Psoas muscle (tissue), 8 donors: ENCODE results near the gene SEC24D. TPM values are rescaled to one million over a fixed set of nuclear protein-coding genes. Genes with fewer than 3 reads are reported as not detected.
A peak's percentile ranks its signal among the peaks of the same experiment; 100 is the strongest.

Experiments used
- ATAC-seq, 4 donors: fragments of 200-7000 bp; cut with Tn5 transposase; one replicate each; pipeline ENCODE4 v1.9.1; 2020; ENCODE audit warnings: moderate library complexity in 3 of 4, mild to moderate bottlenecking in 2 of 4
- DNase-seq, 2 donors: peaks; one replicate each; pipeline ENCODE4 v3.0.0-alpha.2; 2020
- H3K27ac ChIP-seq: fragments of 200-600 bp; one replicate; pipeline ENCODE4 v1.8.0; 2022
- H3K27me3 ChIP-seq, 3 donors: fragments of 200-600 bp in 1 of 3; one replicate each; pipeline versions ENCODE4 v1.6.1 to v1.8.0; 2013 to 2022; ENCODE audit warnings: low read length in 2 of 3, mild to moderate bottlenecking in 2 of 3, moderate library complexity in 1 of 3; ENCODE audit not compliant: insufficient read depth in 3 of 3
- H3K36me3 ChIP-seq, 2 donors: fragments of 200-600 bp in 1 of 2; one replicate each; pipeline versions ENCODE4 v1.6.1 to v1.8.0; 2013 to 2022; ENCODE audit warnings: low read depth in 1 of 2, mild to moderate bottlenecking in 1 of 2, moderate library complexity in 1 of 2; ENCODE audit not compliant: insufficient read depth in 1 of 2
- H3K4me1 ChIP-seq: fragments of 200-600 bp; one replicate; pipeline ENCODE4 v1.8.0; 2022
- H3K4me3 ChIP-seq: fragments of 200-600 bp; one replicate; pipeline ENCODE4 v1.8.0; 2022; ENCODE audit warnings: mild to moderate bottlenecking
- H3K9me3 ChIP-seq: fragments of 200-600 bp; one replicate; pipeline ENCODE4 v1.8.0; 2022
- CTCF ChIP-seq: fragments of 200-600 bp; IDR thresholded peaks from one replicate; pipeline ENCODE4 v1.8.0; 2022; ENCODE audit warnings: antibody characterized with exemption
- WGBS, 3 donors: extraction: QIAGEN DNeasy Blood & Tissue Kit; methylation state at CpG; one replicate each; pipeline versions ENCODE4 v1.1.6 to v1.1.7; 2013; 5-methylcytosine and 5-hydroxymethylcytosine counted together
- intact Hi-C, 2 donors: fragments of 100-400 bp; cut with DNase I; formaldehyde crosslinking; loops; one replicate each; pipeline versions ENCODE4 v1.11.0 to v1.14.2; 2022
- polyA plus RNA-seq, 3 donors: library from polyadenylated mRNA; stranded (reverse); fragments of 200-250 nt; gene quantifications; one replicate each; pipeline ENCODE4 v1.2.3, GENCODE V29; 2013
- total RNA-seq, 4 donors: library from RNA; stranded (reverse); fragmentation: NEBNext Ultra II Directional in 2 of 4; extraction: Animal tissue kit (Norgen Biotek cat#: 25700) in 2 of 4; gene quantifications; one replicate each; pipeline versions ENCODE4 v1.2.1 to v1.2.4, GENCODE V29; 2021 to 2023
- donor health status: healthy with polysubstance abuse.
- donor health status: DM: no; HTN: no; CAD: no; lungs with moderate emphysema.
- donor health status: Bipolar disorder and iron deficiency.
- donor health status: healthy.
- donor health status: DM: yes; HTN: yes; CAD: no.
- donor health status: DM: no; HTN: no; CAD: no.
- donor health status: DM: no; HTN: no; CAD: no.
- donor health status: DM: yes; HTN: yes; CAD: no.

SEC24D gene
- total and polyA plus RNA-seq, 7 donors: 2.4 to 13.7 (median 5.9) TPM

- no peak for TF ChIP-seq CTCF
- WGBS, 3 donors: 69 to 87% (median 84%) methylated on average over 3 of the region's 3 CpGs
- DNase-seq: no peak
- Histone ChIP-seq H3K9me3 (no peaks in the 10 kb centered on the region), H3K27ac (no peak overlapping the region), H3K27me3 (no peaks in the 10 kb centered on the region), H3K4me3 (no peak overlapping the region), H3K4me1 (peaks cover 2% of the 10 kb centered on the region), H3K36me3 (no peaks in the 10 kb centered on the region)
- no peak for ATAC-seq
- intact Hi-C loops: loop anchor here (1.0 to 10.0 kb wide), 2 partner anchors 42 to 93 kb away; no protein-coding TSS in a partner anchor
Measured at GRCh38 chr4:118867311-118868067, 31.6 kb upstream of the SEC24D start.

GRCh38 chr4:118866442-118866841 lies 30.5 kb upstream of the SEC24D start:
- 76 to 95% (median 80%) methylated on average over 1 of the region's 1 CpG for WGBS, 3 donors
- H3K27me3 ChIP-seq: no peaks in the 10 kb centered on the region
- no peak for TF ChIP-seq CTCF
- no peaks in the 10 kb centered on the region for H3K9me3 ChIP-seq
- no peak overlapping the region for H3K4me3 ChIP-seq
- H3K27ac ChIP-seq: no peak overlapping the region
- DNase-seq (no peak), ATAC-seq (no peak)
- H3K36me3 ChIP-seq: no peaks in the 10 kb centered on the region
- peaks cover 2% of the 10 kb centered on the region for H3K4me1 ChIP-seq
- intact Hi-C loops: loop anchor here in 1 of 2 donors (10.0 kb wide), 1 partner anchor 92 kb away; no protein-coding TSS in a partner anchor

- peak; percentile 89 to 99 (median 96) for ATAC-seq
- WGBS, 3 donors: 5 to 14% (median 7%) methylated on average over 5 of the region's 5 CpGs
Measured at GRCh38 chr4:118865091-118865708, 29.3 kb upstream of the SEC24D start.

GRCh38 chr4:118858779-118859178 lies 22.9 kb upstream of the SEC24D start:
- no peak for DNase-seq
- no peaks in the 10 kb centered on the region for H3K36me3 ChIP-seq
- TF ChIP-seq CTCF: no peak
- no peak overlapping the region for H3K4me3 ChIP-seq
- H3K27me3 ChIP-seq: no peaks in the 10 kb centered on the region
- H3K9me3 ChIP-seq: no peaks in the 10 kb centered on the region
- H3K27ac ChIP-seq: no peak overlapping the region
- WGBS, 3 donors: 71 to 83% (median 72%) methylated on average over 2 of the region's 2 CpGs
- ATAC-seq: no peak
- no peaks in the 10 kb centered on the region for H3K4me1 ChIP-seq
- intact Hi-C loops: no loop called here

More at GRCh38 chr4:118865091-118865708, 29.3 kb upstream of the SEC24D start:
- Histone ChIP-seq H3K4me3 (no peak overlapping the region), H3K27me3 (no peaks in the 10 kb centered on the region), H3K4me1 (peaks cover 2% of the 10 kb centered on the region), H3K36me3 (no peaks in the 10 kb centered on the region), H3K27ac (no peak overlapping the region), H3K9me3 (no peaks in the 10 kb centered on the region)
- TF ChIP-seq CTCF: peak; percentile 67
- DNase-seq: no peak
- intact Hi-C loops: loop anchor here in 1 of 2 donors (10.0 kb wide), 1 partner anchor 90 kb away; no protein-coding TSS in a partner anchor
